Measurements from ENCODE around the gene CRLF1.
"Not testable (repeated sequence)": the region's sequence is repeated elsewhere in the genome, so short reads cannot be mapped to it uniquely, and the experiment has no call there.

The CRLF1 gene

DNA sequence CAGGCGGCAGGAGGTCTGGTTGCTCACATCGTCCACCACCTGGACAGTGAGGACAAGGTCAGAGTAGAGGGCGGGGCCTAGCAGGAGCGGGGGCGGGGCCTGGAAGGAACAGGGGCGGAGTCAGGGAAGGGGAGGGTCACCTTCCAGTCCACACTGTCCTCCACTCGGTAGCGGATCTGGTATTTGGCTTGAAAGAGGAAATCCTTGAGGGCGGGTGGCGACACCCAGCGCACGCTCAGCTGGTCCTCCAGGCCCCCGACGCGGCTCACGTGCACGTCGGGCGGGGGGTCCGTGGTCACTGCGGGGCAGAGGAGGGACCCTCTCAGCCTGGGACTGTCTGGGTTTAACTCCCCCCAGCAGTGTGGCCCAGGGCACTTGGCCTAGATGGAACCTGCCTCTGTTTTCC lies 9.8 kb downstream of the CRLF1 start:
- TF ChIP-seq, protein P1, sequence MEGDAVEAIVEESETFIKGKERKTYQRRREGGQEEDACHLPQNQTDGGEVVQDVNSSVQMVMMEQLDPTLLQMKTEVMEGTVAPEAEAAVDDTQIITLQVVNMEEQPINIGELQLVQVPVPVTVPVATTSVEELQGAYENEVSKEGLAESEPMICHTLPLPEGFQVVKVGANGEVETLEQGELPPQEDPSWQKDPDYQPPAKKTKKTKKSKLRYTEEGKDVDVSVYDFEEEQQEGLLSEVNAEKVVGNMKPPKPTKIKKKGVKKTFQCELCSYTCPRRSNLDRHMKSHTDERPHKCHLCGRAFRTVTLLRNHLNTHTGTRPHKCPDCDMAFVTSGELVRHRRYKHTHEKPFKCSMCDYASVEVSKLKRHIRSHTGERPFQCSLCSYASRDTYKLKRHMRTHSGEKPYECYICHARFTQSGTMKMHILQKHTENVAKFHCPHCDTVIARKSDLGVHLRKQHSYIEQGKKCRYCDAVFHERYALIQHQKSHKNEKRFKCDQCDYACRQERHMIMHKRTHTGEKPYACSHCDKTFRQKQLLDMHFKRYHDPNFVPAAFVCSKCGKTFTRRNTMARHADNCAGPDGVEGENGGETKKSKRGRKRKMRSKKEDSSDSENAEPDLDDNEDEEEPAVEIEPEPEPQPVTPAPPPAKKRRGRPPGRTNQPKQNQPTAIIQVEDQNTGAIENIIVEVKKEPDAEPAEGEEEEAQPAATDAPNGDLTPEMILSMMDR (IDR thresholded peaks at IDR 0.05; ENCODE audit: low read depth, low read length): no peak
- H3K4me3 ChIP-seq (replicated peaks in 1 of 2; ENCODE audit: low read depth in 2 of 2, low read length in 2 of 2): no peak overlapping the region
- peak; percentile 31 to 43 for DNase-seq (ENCODE audit: low read depth in 2 of 2)

DNA sequence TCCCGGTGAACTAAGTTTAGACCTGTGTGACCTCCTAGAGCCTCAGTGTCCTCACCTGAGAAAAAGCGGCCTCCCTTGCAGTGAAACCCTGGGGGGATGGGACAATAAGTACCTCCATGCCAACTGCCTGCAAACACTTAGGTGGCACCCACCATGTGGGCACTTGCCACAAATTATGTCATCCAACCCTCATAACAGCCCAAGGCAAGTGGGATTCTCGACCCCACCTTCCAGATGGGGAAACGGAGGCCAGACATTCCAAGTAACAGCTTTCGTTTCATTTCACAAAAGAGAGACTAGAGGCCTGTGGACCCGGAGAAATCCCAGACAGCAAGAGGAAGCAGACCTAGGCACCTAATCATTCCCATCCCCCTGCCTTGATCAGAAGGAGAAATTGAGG lies 11.1 kb downstream of the CRLF1 start:
- no peak overlapping the region for H3K4me3 ChIP-seq (replicated peaks in 1 of 2; ENCODE audit: low read depth in 2 of 2, low read length in 2 of 2)
- TF ChIP-seq, protein P1 (IDR thresholded peaks at IDR 0.05; ENCODE audit: low read depth, low read length): no peak
- no peak for DNase-seq (ENCODE audit: low read depth in 2 of 2)

DNA sequence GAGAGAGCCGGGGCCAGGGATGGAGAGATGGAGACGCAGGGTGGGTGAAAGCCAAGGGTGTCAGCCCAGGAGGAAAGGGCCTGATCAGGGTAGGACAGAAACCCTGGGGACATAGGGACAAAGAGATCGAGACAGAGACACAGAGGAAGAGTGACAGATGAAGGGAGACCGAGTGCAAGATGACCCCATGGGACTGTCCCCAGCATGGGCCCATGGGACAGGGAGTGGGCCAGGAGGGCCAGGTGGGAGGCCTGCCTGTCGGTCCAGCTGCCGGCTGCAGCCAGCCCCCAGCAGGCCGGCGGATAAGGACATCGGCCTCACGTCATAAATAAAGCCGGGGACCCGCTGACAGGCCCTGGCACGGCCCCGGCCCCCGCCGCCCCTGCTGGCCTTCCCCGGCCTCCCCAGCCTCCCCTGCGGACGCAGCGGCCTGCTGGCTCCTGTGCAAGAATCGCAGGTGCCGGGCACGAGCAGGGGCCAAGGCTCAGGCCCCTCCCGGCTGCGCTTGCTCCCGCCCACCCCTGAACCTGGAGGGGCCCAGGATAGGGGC lies 11.7 kb downstream of the CRLF1 start:
- peak overlapping the region; percentile 22 to 36 for H3K4me3 ChIP-seq (replicated peaks in 1 of 2; ENCODE audit: low read depth in 2 of 2, low read length in 2 of 2)
- TF ChIP-seq, protein P1 (IDR thresholded peaks at IDR 0.05; ENCODE audit: low read depth, low read length): no peak
- DNase-seq (ENCODE audit: low read depth in 2 of 2): no peak

DNA sequence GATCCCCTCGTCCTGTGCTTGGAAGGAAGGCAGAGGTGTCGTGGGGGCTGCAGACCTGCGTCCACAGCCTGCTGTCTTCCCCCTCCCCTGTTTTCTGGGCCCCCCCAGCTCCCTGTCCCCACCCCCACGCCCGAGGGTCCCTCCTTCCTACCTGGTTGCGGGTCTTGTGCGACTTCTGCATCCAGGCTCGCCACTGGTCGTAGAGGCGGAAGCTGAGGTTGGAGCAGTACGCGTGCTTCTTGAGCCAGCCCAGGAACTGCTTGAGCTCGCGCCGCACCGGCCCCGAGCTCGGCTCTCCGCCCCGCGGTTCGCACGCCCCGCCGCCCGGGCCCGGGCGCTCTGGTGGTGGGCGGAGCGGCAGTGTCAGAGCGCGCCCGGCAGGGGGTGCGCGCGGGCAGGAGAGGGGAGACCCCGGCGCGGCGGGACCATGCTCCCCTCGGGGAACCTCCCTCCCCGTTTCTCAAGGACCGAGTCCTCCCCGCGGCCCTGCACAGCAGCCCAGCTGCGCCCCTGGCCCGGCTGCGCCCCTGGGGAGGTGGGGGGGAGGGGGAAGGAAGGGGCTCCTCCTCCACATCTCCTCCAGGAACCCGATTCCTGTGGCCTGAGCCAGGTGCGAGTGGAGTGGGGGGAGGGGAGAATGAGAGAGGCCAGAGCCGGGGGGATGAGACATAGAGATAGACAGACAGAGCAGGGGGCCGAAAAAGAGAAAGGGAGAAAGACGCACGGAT lies 12.3 kb downstream of the CRLF1 start:
- TF ChIP-seq, protein P1 (IDR thresholded peaks at IDR 0.05; ENCODE audit: low read depth, low read length): peak; percentile 50
- DNase-seq (ENCODE audit: low read depth in 2 of 2): peak; percentile 68 to 87
- H3K4me3 ChIP-seq (replicated peaks in 1 of 2; ENCODE audit: low read depth in 2 of 2, low read length in 2 of 2): peak overlapping the region; percentile 27 to 36

DNA sequence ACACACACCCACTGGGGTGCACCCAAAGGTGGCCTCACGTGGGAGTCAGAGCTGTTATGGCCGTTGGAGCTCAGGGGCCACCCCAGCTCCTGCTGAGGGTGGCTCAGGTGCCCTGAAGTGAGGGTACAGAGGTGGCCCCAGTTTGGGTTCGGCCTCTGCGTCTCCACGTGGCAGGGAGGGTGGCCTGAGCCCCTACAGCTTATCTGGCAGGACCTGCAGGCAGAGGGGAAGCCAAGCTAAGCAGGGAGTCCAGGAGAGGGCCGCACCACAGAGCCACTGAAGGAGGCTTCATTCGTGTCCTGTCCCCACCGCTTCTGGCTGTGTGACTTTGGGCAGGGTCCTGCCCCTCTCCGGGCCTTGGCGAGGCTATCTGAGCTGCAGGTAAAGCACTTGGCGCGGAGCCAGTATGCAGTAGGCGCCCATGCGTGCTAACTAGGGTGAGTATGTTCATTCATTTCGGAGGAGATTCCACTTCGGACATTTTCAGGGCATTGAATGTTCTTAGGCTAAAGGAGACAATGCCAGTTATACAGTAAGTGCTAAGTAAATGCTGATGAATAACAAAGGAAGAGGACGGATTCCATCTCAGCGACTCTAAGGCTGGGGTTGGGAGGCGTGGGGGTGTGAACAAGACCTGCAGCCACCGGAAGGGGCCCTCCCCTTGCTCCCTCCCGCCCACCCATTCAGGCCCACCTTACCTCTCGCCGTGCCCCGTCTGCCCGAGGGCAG lies 13.1 kb downstream of the CRLF1 start:
- no peak for DNase-seq (ENCODE audit: low read depth in 2 of 2)
- H3K4me3 ChIP-seq (replicated peaks in 1 of 2; ENCODE audit: low read depth in 2 of 2, low read length in 2 of 2): peak overlapping the region in 1 of 2 donors; percentile 27
- TF ChIP-seq, protein P1 (IDR thresholded peaks at IDR 0.05; ENCODE audit: low read depth, low read length): no peak

DNA sequence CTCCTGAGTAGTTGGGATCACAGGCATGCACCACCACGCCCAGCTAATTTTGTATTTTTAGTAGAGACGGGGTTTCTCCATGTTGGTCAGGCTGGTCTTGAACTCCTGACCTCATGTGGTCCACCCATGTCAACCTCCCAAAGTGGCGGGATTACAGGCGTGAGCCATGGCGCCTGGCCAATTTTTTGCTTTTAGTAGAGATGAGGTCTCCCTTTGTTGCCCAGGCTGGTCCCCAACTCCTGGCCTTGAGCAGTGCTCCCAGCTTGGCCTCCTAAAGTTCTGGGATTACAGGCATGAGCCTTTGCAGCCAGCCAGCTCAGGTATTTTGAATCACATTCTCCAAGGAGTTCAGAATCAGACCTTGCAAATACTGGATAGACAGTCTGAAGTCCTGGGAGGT lies 13.9 kb downstream of the CRLF1 start:
- not testable (repeated sequence) for H3K4me3 ChIP-seq (replicated peaks in 1 of 2; ENCODE audit: low read depth in 2 of 2, low read length in 2 of 2)

DNA sequence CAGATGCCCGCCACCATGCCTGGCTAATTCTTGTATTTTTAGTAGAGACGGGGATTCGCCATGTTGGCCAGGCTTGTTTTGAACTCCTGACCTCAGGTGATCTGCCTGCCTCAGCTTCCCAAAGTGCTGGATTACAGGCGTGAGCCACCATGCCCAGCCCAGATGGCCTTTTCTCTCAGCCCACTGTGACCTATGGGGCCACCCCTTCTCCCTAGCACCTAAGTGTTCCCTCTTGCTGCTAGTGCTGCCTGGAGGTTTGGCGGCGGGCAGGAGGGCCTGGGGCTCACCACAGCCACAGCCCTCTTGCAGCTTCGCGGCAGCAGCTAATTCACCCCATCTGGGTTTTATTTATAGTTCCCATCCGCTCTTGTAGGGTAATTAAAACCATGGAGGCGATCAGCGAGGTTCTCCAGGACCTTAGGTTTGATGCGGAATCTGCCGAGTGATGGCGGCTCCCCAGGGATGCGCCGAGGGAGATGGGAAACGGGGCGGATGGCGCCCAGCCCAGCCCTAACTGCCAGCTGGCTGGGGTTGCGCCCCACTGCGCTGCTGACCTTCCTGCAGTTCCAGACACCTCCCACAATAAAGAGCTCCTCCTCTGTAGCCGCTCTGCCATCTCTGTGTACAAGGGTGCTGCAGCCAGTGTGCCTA lies 14.7 kb downstream of the CRLF1 start:
- no peak for DNase-seq (ENCODE audit: low read depth in 2 of 2)
- TF ChIP-seq, protein P1 (IDR thresholded peaks at IDR 0.05; ENCODE audit: low read depth, low read length): no peak
- no peak overlapping the region for H3K4me3 ChIP-seq (replicated peaks in 1 of 2; ENCODE audit: low read depth in 2 of 2, low read length in 2 of 2)

More for the DNA sequence above, 13.9 kb downstream of the CRLF1 start:
- not testable (repeated sequence) for DNase-seq (ENCODE audit: low read depth in 2 of 2)

Data from cardiac fibroblast (primary cell).